22Rv1 (cell line): ENCODE measurements around the gene DDA1.

ENCODE experiments used
- ZFX ChIP-seq: fragments of 450-650 bp; IDR thresholded peaks from 2 replicates; pipeline ENCODE4 v1.6.1; 2017; ENCODE audit warnings: antibody characterized with exemption, borderline replicate concordance
- TF ChIP-seq, protein P1 (sequence below): fragments of 450-650 bp; IDR thresholded peaks from 2 replicates; pipeline ENCODE4 v1.5.1; 2017; ENCODE audit warnings: mild to moderate bottlenecking

DNA sequence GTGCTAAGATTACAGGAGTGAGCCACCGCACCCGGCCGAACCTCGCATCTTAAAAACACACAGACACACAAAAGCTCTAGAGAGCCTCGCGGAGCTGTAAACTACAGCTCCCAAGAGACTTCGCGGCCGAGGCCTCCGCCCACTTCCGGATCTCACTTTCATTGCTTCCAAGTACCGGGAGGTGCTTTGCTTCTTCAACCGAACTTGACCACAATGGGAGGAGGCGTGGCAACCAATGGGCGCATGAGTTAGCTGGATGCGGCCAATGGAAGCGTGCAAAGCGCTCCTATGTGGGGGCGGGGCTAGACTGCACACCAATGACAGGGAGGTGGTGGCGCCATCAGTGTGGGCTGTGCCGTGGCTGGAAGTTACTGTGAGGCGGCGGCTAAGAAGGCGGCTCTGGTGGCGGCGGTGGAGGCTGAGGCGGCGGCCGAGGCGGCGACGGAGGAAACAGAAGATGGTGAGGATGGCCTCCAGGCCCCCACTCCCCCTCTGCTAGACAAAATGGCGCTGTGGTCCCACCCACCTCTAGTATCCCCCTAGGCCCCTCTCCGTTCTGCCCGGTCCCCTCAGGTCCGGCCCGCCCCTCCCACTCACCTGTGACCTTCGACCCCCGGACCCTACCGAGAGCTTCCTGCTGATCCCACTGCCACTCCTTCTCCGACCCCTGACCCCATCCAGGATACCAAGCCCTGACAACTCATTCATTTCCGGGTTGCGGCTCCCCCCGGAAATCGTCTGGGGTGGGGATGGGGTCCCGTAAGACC is at the start of gene DDA1:
- TF ChIP-seq, protein P1, sequence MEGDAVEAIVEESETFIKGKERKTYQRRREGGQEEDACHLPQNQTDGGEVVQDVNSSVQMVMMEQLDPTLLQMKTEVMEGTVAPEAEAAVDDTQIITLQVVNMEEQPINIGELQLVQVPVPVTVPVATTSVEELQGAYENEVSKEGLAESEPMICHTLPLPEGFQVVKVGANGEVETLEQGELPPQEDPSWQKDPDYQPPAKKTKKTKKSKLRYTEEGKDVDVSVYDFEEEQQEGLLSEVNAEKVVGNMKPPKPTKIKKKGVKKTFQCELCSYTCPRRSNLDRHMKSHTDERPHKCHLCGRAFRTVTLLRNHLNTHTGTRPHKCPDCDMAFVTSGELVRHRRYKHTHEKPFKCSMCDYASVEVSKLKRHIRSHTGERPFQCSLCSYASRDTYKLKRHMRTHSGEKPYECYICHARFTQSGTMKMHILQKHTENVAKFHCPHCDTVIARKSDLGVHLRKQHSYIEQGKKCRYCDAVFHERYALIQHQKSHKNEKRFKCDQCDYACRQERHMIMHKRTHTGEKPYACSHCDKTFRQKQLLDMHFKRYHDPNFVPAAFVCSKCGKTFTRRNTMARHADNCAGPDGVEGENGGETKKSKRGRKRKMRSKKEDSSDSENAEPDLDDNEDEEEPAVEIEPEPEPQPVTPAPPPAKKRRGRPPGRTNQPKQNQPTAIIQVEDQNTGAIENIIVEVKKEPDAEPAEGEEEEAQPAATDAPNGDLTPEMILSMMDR: no peak
- no peak for TF ChIP-seq ZFX
